ENCODE measurements around the gene PRKN. TPM values are rescaled to one million over a fixed set of nuclear protein-coding genes. Genes with fewer than 3 reads are reported as not detected.

Gene PRKN
- total and polyA plus RNA-seq, 9 donors, result 3.0 to 15.0 (median 9.2) TPM

DNA sequence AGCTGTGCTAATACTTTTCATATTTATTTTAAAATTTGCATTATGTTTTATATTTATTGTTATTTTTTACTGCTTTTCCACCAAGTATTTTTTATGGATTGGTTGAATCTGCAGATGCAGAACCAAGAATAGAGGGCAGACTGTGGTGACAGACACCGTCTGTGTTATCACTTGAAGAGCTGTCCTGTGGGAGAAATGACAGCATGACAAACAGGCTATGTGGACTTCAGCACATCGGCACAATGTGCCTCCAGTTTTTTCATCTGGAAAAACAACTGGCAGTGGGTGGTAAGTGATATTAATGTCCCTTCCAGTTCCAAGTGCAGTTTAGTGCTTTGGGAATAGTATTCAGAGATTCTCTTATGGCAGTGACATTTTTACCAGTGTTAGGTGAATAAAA, 492.9 kb downstream of the PRKN start:
- no peak for DNase-seq
- intact Hi-C loops (cut with DNase I), result no loop called here
- H3K36me3 ChIP-seq, result no peaks in the 10 kb centered on the region
- TF ChIP-seq EP300 (IDR thresholded peaks at IDR 0.05) (no peak), POLR2A (IDR thresholded peaks at IDR 0.05) (no peak)
- TF ChIP-seq, protein P1, sequence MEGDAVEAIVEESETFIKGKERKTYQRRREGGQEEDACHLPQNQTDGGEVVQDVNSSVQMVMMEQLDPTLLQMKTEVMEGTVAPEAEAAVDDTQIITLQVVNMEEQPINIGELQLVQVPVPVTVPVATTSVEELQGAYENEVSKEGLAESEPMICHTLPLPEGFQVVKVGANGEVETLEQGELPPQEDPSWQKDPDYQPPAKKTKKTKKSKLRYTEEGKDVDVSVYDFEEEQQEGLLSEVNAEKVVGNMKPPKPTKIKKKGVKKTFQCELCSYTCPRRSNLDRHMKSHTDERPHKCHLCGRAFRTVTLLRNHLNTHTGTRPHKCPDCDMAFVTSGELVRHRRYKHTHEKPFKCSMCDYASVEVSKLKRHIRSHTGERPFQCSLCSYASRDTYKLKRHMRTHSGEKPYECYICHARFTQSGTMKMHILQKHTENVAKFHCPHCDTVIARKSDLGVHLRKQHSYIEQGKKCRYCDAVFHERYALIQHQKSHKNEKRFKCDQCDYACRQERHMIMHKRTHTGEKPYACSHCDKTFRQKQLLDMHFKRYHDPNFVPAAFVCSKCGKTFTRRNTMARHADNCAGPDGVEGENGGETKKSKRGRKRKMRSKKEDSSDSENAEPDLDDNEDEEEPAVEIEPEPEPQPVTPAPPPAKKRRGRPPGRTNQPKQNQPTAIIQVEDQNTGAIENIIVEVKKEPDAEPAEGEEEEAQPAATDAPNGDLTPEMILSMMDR (IDR thresholded peaks at IDR 0.05), result no peak
- H3K4me3 ChIP-seq, result no peak overlapping the region
- no peaks in the 10 kb centered on the region for H3K27me3 ChIP-seq
- no peaks in the 10 kb centered on the region for H3K4me1 ChIP-seq (ENCODE audit: insufficient read depth)
- no peaks in the 10 kb centered on the region for H3K9me3 ChIP-seq
- no peak overlapping the region for H3K27ac ChIP-seq
- 75 to 91% (median 82%) methylated on average over 2 of the region's 2 CpGs for WGBS, 3 donors

DNA sequence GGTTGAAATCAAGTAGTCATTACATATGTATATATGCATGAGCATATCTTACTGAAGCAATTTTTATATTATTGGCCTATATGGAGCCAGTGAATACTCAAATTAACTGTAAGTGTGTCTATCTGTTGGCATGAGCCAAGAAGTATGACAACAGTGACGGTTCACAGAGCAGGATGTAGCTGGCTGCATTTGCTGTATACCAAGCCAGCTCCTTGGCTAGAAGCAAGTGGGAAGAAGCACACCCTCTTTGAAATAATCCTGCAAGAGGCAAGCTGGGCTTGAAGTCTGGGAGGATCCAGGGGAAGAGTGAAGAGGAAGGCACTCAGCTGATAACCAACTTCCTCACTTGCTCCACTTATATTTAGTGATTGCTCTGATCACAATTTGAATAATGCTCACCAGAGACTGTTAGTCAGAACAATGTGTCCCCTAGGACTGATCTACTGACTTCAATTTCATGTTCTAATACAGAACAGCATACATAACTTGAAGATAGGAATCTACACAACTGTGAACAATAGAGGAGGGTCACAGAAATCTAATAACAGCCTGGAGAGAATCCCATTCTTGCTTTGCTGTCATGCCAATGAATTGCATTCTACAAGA, 497.3 kb downstream of the PRKN start:
- H3K27ac ChIP-seq, result no peak overlapping the region
- TF ChIP-seq, protein P1 (IDR thresholded peaks at IDR 0.05), result no peak
- TF ChIP-seq POLR2A (IDR thresholded peaks at IDR 0.05) (no peak), EP300 (IDR thresholded peaks at IDR 0.05) (no peak)
- intact Hi-C loops (cut with DNase I), result no loop called here
- no peaks in the 10 kb centered on the region for H3K4me1 ChIP-seq (ENCODE audit: insufficient read depth)
- no peaks in the 10 kb centered on the region for H3K9me3 ChIP-seq
- no peak overlapping the region for H3K4me3 ChIP-seq
- WGBS, 3 donors, result 54 to 76% (median 74%) methylated on average over 1 of the region's 1 CpG
- DNase-seq, result no peak
- no peaks in the 10 kb centered on the region for H3K36me3 ChIP-seq
- H3K27me3 ChIP-seq, result no peaks in the 10 kb centered on the region

DNA sequence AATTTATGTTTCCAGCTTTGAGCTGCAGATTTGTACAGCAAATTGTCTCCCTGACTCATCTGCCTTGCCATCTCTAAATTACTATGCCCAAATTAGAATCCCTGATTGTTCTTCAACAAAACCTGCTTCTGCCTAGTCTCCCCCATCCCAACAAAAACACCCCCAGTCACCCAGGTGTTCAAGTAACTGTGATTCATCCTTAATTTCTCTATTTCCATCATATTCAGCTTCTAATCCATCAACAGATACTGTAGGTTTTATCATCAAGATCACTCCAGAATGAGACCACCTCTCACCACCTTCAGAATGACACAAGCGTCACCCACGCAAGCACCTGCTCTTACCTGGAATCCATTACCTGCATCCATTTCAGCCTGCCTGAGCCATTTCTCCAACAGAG, 498.5 kb downstream of the PRKN start:
- Histone ChIP-seq H3K4me3 (no peak overlapping the region), H3K27ac (no peak overlapping the region), H3K4me1 (ENCODE audit: insufficient read depth) (no peaks in the 10 kb centered on the region), H3K27me3 (no peaks in the 10 kb centered on the region), H3K36me3 (no peaks in the 10 kb centered on the region), H3K9me3 (no peaks in the 10 kb centered on the region)
- intact Hi-C loops (cut with DNase I), result no loop called here
- DNase-seq, result no peak
- TF ChIP-seq EP300 (IDR thresholded peaks at IDR 0.05), result no peak
- no peak for TF ChIP-seq POLR2A (IDR thresholded peaks at IDR 0.05)
- TF ChIP-seq, protein P1 (IDR thresholded peaks at IDR 0.05), result no peak
- 93 to 98% (median 95%) methylated on average over 2 of the region's 2 CpGs for WGBS, 3 donors

DNA sequence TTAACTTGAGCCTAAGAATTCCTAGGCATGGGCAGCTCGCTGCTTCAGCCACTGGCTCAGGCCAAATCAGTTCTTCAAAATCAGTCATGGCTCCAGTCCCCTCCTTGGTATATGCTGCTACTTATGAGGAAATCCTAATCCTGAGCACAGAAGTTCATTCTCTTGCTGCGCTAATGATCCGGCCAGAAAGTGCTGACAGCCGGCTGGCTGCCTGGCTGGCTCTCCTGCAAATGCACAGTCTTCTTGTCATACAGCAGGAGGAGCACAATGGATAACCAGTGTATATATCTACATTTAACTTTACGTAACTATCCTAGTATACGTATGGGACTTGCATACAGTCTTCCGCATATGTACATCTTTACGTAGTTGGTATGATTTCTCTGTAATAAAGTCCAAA, 500.8 kb downstream of the PRKN start:
- intact Hi-C loops (cut with DNase I), result no loop called here
- DNase-seq, result no peak
- Histone ChIP-seq H3K27me3 (no peaks in the 10 kb centered on the region), H3K36me3 (no peaks in the 10 kb centered on the region), H3K27ac (no peak overlapping the region), H3K9me3 (no peaks in the 10 kb centered on the region), H3K4me1 (ENCODE audit: insufficient read depth) (no peaks in the 10 kb centered on the region), H3K4me3 (no peak overlapping the region)
- 87 to 98% (median 97%) methylated on average over 8 of the region's 8 CpGs for WGBS, 3 donors
- no peak for TF ChIP-seq EP300 (IDR thresholded peaks at IDR 0.05)
- no peak for TF ChIP-seq POLR2A (IDR thresholded peaks at IDR 0.05)
- TF ChIP-seq, protein P1 (IDR thresholded peaks at IDR 0.05), result no peak
